ENCODE measurements around the gene RHOJ. TPM values are rescaled to one million over a fixed set of nuclear protein-coding genes. Genes with fewer than 3 reads are reported as not detected.

RHOJ gene
- total and polyA plus RNA-seq, 2 of the 4 experiments (the other 2 are of a cell fraction): 9.5 to 33.9 TPM

DNA sequence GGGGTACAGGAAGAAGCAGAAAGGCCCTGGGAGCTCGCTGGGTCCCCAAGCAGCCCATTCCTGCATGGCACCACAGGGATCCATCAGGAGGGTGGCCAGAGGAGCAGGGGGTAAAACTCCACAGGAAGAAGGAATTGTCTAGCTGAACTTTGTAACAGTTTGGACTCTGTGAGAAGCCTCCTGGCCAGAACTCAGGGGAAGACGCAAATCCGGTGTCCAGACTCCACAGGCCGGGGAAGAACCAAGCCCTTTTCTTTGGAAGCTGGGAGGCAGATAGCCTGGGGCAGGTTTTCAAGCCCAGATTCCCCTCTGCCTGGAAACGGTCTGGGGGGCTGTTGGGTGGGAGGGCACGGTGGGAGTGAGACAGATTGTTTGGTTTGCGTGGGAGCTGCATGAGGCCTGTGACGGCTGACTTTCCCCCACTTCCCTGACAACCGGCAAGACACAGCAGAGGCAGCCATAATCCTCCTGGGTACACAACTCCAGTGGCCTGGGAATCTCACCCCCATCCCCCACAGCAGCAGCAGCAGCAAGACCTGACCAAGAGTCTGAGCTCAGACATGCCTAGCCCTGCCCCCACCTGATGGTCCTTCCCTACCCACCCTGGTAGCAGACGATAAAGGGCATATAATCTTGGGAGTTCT, 97.8 kb downstream of the RHOJ start:
- no peaks in the 10 kb centered on the region for H4K20me1 ChIP-seq (ENCODE audit: insufficient read depth, low read length)
- H3K56ac ChIP-seq (ENCODE audit: extremely low read depth, insufficient read depth, low read length): no peak overlapping the region
- H4K5ac ChIP-seq (ENCODE audit: low read depth, low read length): no peak overlapping the region
- H2BK5ac ChIP-seq (ENCODE audit: low read depth, low read length, poor library complexity, severe bottlenecking): no peak overlapping the region
- WGBS, 2 experiments (ENCODE audit: extremely low coverage in 2 of 2, insufficient read length in 1 of 2): 52% methylated on average over 5 of the region's 10 CpGs; no CpG with 5 or more reads in 1 of the 2 experiments
- no peak overlapping the region for H2AK5ac ChIP-seq (ENCODE audit: low read depth, low read length)
- CTCF ChIA-PET: no interaction called here
- no peaks in the 10 kb centered on the region for H3K27me3 ChIP-seq (ENCODE audit: control insufficient read depth, insufficient read depth, low read length)
- H3K4me3 ChIP-seq (ENCODE audit: insufficient read depth, low read depth, low read length): no peak overlapping the region
- POLR2A ChIA-PET (ENCODE audit: unreplicated experiment): no interaction called here
- no peak overlapping the region for H2BK15ac ChIP-seq (ENCODE audit: low read depth, low read length)
- H3K18ac ChIP-seq (ENCODE audit: low read depth, low read length): no peak overlapping the region
- no peak overlapping the region for H2BK20ac ChIP-seq (ENCODE audit: low read depth, low read length)
- no peak overlapping the region for H2AFZ ChIP-seq (replicated peaks; ENCODE audit: low read length, poor library complexity)
- TF ChIP-seq, protein P1, sequence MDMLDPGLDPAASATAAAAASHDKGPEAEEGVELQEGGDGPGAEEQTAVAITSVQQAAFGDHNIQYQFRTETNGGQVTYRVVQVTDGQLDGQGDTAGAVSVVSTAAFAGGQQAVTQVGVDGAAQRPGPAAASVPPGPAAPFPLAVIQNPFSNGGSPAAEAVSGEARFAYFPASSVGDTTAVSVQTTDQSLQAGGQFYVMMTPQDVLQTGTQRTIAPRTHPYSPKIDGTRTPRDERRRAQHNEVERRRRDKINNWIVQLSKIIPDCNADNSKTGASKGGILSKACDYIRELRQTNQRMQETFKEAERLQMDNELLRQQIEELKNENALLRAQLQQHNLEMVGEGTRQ (IDR thresholded peaks at IDR 0.05; ENCODE audit: low read depth, low read length): no peak
- TF ChIP-seq RCOR1 (IDR thresholded peaks at IDR 0.05; ENCODE audit: insufficient replicate concordance, low read length) (no peak), MAZ (IDR thresholded peaks at IDR 0.05; ENCODE audit: borderline replicate concordance, low read depth, low read length) (no peak), POLR2A (IDR thresholded peaks at IDR 0.05; ENCODE audit: low read depth, low read length) (no peak), BHLHE40 (IDR thresholded peaks at IDR 0.05; ENCODE audit: low read depth, low read length) (no peak), CEBPB (IDR thresholded peaks at IDR 0.05; ENCODE audit: low read depth, low read length) (no peak), CHD1 (IDR thresholded peaks at IDR 0.05; ENCODE audit: low read depth, low read length) (no peak), MAFK (IDR thresholded peaks at IDR 0.05; ENCODE audit: low read depth, low read length) (no peak), RFX5 (IDR thresholded peaks at IDR 0.05; ENCODE audit: low read depth, low read length) (no peak), MXI1 (IDR thresholded peaks at IDR 0.05; ENCODE audit: borderline replicate concordance, low read depth, low read length) (no peak), RAD21 (IDR thresholded peaks at IDR 0.05; ENCODE audit: low read length) (no peak), FOS (IDR thresholded peaks at IDR 0.05; ENCODE audit: low read depth, low read length) (no peak), SMC3 (IDR thresholded peaks at IDR 0.05; ENCODE audit: low read depth, low read length) (no peak)
- TF ChIP-seq, protein P2, sequence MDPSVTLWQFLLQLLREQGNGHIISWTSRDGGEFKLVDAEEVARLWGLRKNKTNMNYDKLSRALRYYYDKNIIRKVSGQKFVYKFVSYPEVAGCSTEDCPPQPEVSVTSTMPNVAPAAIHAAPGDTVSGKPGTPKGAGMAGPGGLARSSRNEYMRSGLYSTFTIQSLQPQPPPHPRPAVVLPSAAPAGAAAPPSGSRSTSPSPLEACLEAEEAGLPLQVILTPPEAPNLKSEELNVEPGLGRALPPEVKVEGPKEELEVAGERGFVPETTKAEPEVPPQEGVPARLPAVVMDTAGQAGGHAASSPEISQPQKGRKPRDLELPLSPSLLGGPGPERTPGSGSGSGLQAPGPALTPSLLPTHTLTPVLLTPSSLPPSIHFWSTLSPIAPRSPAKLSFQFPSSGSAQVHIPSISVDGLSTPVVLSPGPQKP (IDR thresholded peaks at IDR 0.05; ENCODE audit: borderline replicate concordance, low read depth, low read length): no peak
- no peak overlapping the region for H3K27ac ChIP-seq (ENCODE audit: insufficient read depth, low read length)
- no peaks in the 10 kb centered on the region for H3K9me1 ChIP-seq (ENCODE audit: insufficient read depth, low read length)
- no peak overlapping the region for H3K4me2 ChIP-seq (ENCODE audit: low read depth, low read length)
- no peaks in the 10 kb centered on the region for H3K36me3 ChIP-seq (ENCODE audit: control insufficient read depth, insufficient read depth, low read length)
- H3K79me1 ChIP-seq (ENCODE audit: low read depth in 1 of 2, low read length in 2 of 2): no peaks in the 10 kb centered on the region
- no peak overlapping the region for H3K4ac ChIP-seq (ENCODE audit: low read depth, low read length)
- H3K23ac ChIP-seq (ENCODE audit: low read depth, low read length): no peak overlapping the region
- in situ Hi-C loops (cut with MboI; ENCODE audit: low sequenced_read_pairs): no loop called here
- intact Hi-C loops (cut with micrococcal nuclease): no loop called here
- no peaks in the 10 kb centered on the region for H3K4me1 ChIP-seq (ENCODE audit: control insufficient read depth, insufficient read depth, low read length)
- no peaks in the 10 kb centered on the region for H3K9me3 ChIP-seq (ENCODE audit: control insufficient read depth, insufficient read depth, low read length)
- no TSS peak for BruUV-seq (replicated peaks)
- H2AK9ac ChIP-seq (replicated peaks; ENCODE audit: low read depth, low read length, poor library complexity): no peak overlapping the region
- dilution Hi-C loops (cut with HindIII; ENCODE audit: low sequenced_read_pairs, unreplicated experiment): no loop called here
- no peak overlapping the region for H2BK120ac ChIP-seq (ENCODE audit: low read depth, low read length)
- no peak overlapping the region for H4K8ac ChIP-seq (ENCODE audit: low read depth in 2 of 2, low read length in 2 of 2)
- no peak for ATAC-seq (ENCODE audit: low read depth)
- DNase-seq: no peak
- H3K9ac ChIP-seq (ENCODE audit: low read depth, low read length): no peak overlapping the region
- H4K91ac ChIP-seq (ENCODE audit: insufficient read depth, low read depth, low read length): no peak overlapping the region
- H3K14ac ChIP-seq (replicated peaks; ENCODE audit: low read depth, low read length): no peak overlapping the region

Measured in IMR-90 (cell line).